Measurements from ENCODE around the gene SCAI.

DNA sequence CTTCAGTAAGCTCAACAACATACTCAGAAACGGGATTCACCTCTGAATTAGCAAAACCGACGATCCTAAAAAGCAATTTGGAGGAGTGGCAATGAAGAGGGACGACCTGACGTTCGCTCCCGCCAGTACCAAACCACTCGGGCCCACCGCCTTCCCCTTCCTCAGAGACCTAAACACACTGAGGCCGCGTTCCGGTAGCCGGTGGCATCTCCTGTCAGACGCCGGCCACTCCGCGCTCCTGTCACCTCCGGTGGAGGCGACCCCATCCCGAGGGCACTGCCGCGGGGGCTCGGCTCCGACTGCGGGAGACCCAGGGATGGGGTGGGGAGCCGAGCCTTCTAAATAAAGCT lies 45.7 kb upstream of the SCAI start:
- TF ChIP-seq KLF6 (CRISPR knock-in tag; IDR thresholded peaks at IDR 0.05; ENCODE audit: borderline replicate concordance) (no peak), MEF2A (IDR thresholded peaks at IDR 0.05; ENCODE audit: control insufficient read depth, low read depth, low read length) (no peak)

Data from K562 (cell line).